ENCODE measurements around the gene CLEC2B. TPM values are rescaled to one million over a fixed set of nuclear protein-coding genes. Genes with fewer than 3 reads are reported as not detected.
A peak's percentile ranks its signal among the peaks of the same experiment; 100 is the strongest.
"Not testable (repeated sequence)": the region's sequence is repeated elsewhere in the genome, so short reads cannot be mapped to it uniquely, and the experiment has no call there.

Gene CLEC2B
- total RNA-seq, 1 experiment from 2014 or later, result 14.3 TPM

- H3K27me3 ChIP-seq, result no peaks in the 10 kb centered on the region
- no peak for DNase-seq
These were observed 11.5 kb upstream of the CLEC2B start for GRCh38 chr12:9880532-9881078.

GRCh38 chr12:9876120-9876519 lies 7.0 kb upstream of the CLEC2B start:
- not testable (repeated sequence) for H3K36me3 ChIP-seq, H3K27me3 ChIP-seq, DNase-seq, H3K9me3 ChIP-seq, H3K4me3 ChIP-seq

More at GRCh38 chr12:9880532-9881078, 11.5 kb upstream of the CLEC2B start:
- no peaks in the 10 kb centered on the region for H3K9me3 ChIP-seq
- no peaks in the 10 kb centered on the region for H3K36me3 ChIP-seq
- no peak overlapping the region for H3K4me3 ChIP-seq

DNA sequence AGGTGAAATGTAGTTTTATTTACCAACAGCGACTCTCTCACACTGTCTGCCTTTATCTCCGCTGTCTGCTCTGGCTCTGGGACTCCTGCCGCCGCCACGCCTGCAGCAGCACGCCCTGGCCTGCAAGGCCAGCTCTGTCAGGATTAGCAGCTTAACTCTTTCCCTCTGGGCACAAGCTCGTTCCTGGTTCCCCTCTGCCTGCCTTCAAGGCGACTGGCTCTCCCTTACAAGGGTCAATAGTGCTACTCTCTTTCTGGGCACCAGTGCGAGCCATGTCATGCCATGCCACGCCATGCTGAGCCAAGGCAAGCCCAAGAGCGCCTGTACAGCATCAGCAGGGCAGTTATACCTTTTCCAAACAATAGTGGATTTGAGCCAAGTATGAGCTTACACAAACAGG lies 3.6 kb upstream of the CLEC2B start:
- Histone ChIP-seq H3K9me3 (no peaks in the 10 kb centered on the region), H3K36me3 (no peaks in the 10 kb centered on the region), H3K4me3 (no peak overlapping the region), H3K27me3 (no peaks in the 10 kb centered on the region)
- no peak for DNase-seq

- Histone ChIP-seq H3K4me3 (no peak overlapping the region), H3K9me3 (no peaks in the 10 kb centered on the region), H3K27me3 (no peaks in the 10 kb centered on the region), H3K36me3 (no peaks in the 10 kb centered on the region)
- DNase-seq, result no peak
These were observed 3.0 kb upstream of the CLEC2B start for GRCh38 chr12:9872162-9872561.

GRCh38 chr12:9870286-9870866 lies 1.2 kb upstream of the CLEC2B start:
- Histone ChIP-seq H3K4me3 (peak overlapping the region; percentile 56), H3K9me3 (no peaks in the 10 kb centered on the region), H3K36me3 (no peaks in the 10 kb centered on the region), H3K27me3 (no peaks in the 10 kb centered on the region)
- DNase-seq, result peak; percentile 61

- Histone ChIP-seq H3K36me3 (no peaks in the 10 kb centered on the region; the same call in 1 of the 2 replicates), H3K9me3 (peaks cover 4% of the 10 kb centered on the region), H3K4me3 (peak overlapping the region; percentile 56), H3K27me3 (no peaks in the 10 kb centered on the region)
- no peak for DNase-seq
These were observed 225 bp downstream of the CLEC2B start for GRCh38 chr12:9868951-9869306.

DNA sequence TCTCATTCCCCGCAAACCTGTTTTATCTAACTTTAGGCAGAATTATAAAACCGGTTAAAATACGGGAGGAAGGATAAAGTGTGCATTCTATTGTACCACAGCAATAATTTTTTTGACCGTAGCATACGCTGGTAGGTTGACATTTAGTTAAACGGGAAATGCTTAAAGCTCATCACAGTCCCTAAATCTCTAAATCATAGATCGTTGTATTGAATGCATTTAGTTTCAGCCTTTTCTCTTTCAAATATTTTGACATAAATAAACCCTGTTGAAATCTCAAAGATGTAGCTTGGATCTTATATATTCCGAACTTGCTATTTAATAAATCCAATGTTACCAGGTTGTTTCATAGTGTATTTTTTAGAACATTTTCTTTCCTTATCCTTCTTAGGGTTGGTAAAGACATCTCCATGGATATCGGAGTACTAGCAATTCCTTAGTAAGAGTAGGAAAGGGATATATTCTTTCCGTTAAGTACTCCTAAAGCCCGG lies 798 bp downstream of the CLEC2B start:
- DNase-seq, result no peak

GRCh38 chr12:9867531-9867930 lies 1.6 kb downstream of the CLEC2B start:
- Histone ChIP-seq H3K36me3 (no peaks in the 10 kb centered on the region; the same call in 1 of the 2 replicates), H3K9me3 (peaks cover 10% of the 10 kb centered on the region), H3K4me3 (peak overlapping the region; percentile 56), H3K27me3 (no peaks in the 10 kb centered on the region)
- no peak for DNase-seq

More for the DNA sequence above, 798 bp downstream of the CLEC2B start:
- Histone ChIP-seq H3K4me3 (peak overlapping the region; percentile 56), H3K27me3 (no peaks in the 10 kb centered on the region), H3K36me3 (no peaks in the 10 kb centered on the region; the same call in 1 of the 2 replicates), H3K9me3 (peaks cover 9% of the 10 kb centered on the region)

GRCh38 chr12:9866860-9867269 lies 2.3 kb downstream of the CLEC2B start:
- Histone ChIP-seq H3K4me3 (peak overlapping the region; percentile 56), H3K36me3 (no peaks in the 10 kb centered on the region; the same call in 1 of the 2 replicates), H3K27me3 (no peaks in the 10 kb centered on the region), H3K9me3 (peaks cover 10% of the 10 kb centered on the region)
- no peak for DNase-seq

GRCh38 chr12:9864913-9865675 lies 4.1 kb downstream of the CLEC2B start:
- Histone ChIP-seq H3K9me3 (peaks cover 12% of the 10 kb centered on the region), H3K36me3 (no peaks in the 10 kb centered on the region; the same call in 1 of the 2 replicates), H3K4me3 (peak overlapping the region; percentile 56), H3K27me3 (no peaks in the 10 kb centered on the region)
- DNase-seq, result no peak

- no peak for DNase-seq
- H3K27me3 ChIP-seq, result no peaks in the 10 kb centered on the region
- no peak overlapping the region for H3K4me3 ChIP-seq
- H3K36me3 ChIP-seq, result peaks cover 8% of the 10 kb centered on the region
- peaks cover 2% of the 10 kb centered on the region; the same call in 1 of the 2 replicates for H3K9me3 ChIP-seq
These were observed 11.0 kb downstream of the CLEC2B start for GRCh38 chr12:9858135-9858534.

- no peaks in the 10 kb centered on the region for H3K27me3 ChIP-seq
- H3K36me3 ChIP-seq, result peaks cover 8% of the 10 kb centered on the region
- no peak overlapping the region for H3K4me3 ChIP-seq
- no peak for DNase-seq
- H3K9me3 ChIP-seq, result peaks cover 2% of the 10 kb centered on the region; the same call in 1 of the 2 replicates
These were observed 12.3 kb downstream of the CLEC2B start for GRCh38 chr12:9856894-9857293.

GRCh38 chr12:9856151-9856550 lies 13.0 kb downstream of the CLEC2B start:
- no peak overlapping the region for H3K4me3 ChIP-seq
- H3K27me3 ChIP-seq, result no peaks in the 10 kb centered on the region
- H3K36me3 ChIP-seq, result peaks cover 8% of the 10 kb centered on the region
- H3K9me3 ChIP-seq, result peaks cover 2% of the 10 kb centered on the region; the same call in 1 of the 2 replicates
- no peak for DNase-seq

DNA sequence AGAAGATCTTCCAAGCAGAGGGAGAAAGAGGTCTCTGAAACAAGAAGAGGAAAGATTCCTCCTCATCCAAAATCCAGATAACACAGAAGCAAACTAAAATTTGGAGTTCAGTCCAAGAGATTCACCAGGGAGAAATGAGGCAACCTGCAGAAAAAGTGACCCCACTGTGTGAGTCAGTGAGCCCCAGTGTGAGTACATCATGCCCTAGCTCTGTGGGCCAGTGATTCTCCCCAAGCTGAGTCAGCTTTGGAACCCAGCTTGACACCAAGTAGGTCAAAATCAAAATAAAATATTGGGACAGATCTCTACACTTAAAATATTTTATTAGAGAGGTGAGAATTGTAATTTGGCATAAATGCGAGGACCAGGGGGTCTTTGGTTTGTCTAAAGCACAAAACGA lies 17.2 kb downstream of the CLEC2B start:
- no peak overlapping the region for H3K4me3 ChIP-seq
- DNase-seq, result no peak
- peaks cover 11% of the 10 kb centered on the region for H3K36me3 ChIP-seq
- no peaks in the 10 kb centered on the region for H3K9me3 ChIP-seq
- no peaks in the 10 kb centered on the region for H3K27me3 ChIP-seq

- DNase-seq, result no peak
- Histone ChIP-seq H3K36me3 (peaks cover 11% of the 10 kb centered on the region), H3K4me3 (no peak overlapping the region), H3K27me3 (no peaks in the 10 kb centered on the region), H3K9me3 (no peaks in the 10 kb centered on the region)
These were observed 18.1 kb downstream of the CLEC2B start for GRCh38 chr12:9851050-9851449.

DNA sequence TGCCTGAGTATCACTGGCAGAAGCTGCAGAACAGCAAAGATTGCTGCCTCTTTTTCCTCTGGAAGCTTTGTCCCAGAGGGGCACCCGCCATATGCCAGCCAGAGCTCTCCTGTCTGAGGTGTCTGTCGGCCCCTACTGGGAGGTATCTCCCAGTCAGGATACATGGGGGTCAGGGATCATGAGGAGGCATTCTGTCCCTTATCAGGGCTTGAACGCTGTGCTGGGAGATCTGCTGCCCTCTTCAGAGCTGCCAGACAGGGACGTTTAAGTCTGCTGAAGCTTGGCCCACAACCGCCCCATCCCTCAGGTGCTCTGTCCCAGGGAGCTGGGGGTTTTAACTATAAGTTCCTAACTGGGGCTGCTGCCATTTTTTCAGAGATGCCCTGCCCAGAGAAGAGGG lies 20.3 kb downstream of the CLEC2B start:
- H3K27me3 ChIP-seq, result no peaks in the 10 kb centered on the region
- no peak for DNase-seq
- H3K36me3 ChIP-seq, result peaks cover 9% of the 10 kb centered on the region
- no peak overlapping the region for H3K4me3 ChIP-seq
- H3K9me3 ChIP-seq, result no peaks in the 10 kb centered on the region

GRCh38 chr12:9843407-9843806 lies 25.7 kb downstream of the CLEC2B start:
- H3K27me3 ChIP-seq, result no peaks in the 10 kb centered on the region
- no peaks in the 10 kb centered on the region for H3K9me3 ChIP-seq
- DNase-seq, result no peak
- no peak overlapping the region for H3K4me3 ChIP-seq
- H3K36me3 ChIP-seq, result no peaks in the 10 kb centered on the region
